Transverse colon (tissue), 3 donors: Measurements from ENCODE around the gene MIEF1.
A peak's percentile ranks its signal among the peaks of the same experiment; 100 is the strongest.

Experiments
- CTCF ChIP-seq, 5 experiments: fragments of 200-600 bp in 3 of 5; fragments of 450-650 bp in 2 of 5; sonication (generic) in 3 of 5; IDR thresholded peaks; 1 replicate in 2 of 5; 2 replicates in 3 of 5; pipeline ENCODE4 v1.5.1; 2016 to 2017; ENCODE audit warnings: antibody characterized with exemption in 5 of 5, inconsistent platforms in 3 of 5, mild to moderate bottlenecking in 2 of 5, moderate library complexity in 1 of 5
- EP300 ChIP-seq: sonication (generic); formaldehyde crosslinking; IDR thresholded peaks from one replicate; pipeline ENCODE4 v1.6.1; 2017; ENCODE audit warnings: antibody characterized with exemption, low read depth
- POLR2A ChIP-seq: fragments of 450-650 bp; IDR thresholded peaks from one replicate; pipeline ENCODE4 v1.6.1; 2016; ENCODE audit warnings: antibody characterized with exemption, mild to moderate bottlenecking, moderate library complexity

- TF ChIP-seq CTCF (IDR thresholded peaks at IDR 0.05), result no peak
- TF ChIP-seq POLR2A, result peak; percentile 91
- TF ChIP-seq EP300, result no peak
Observed at GRCh38 chr22:39532215-39533073, 30.4 kb downstream of the MIEF1 start, which contains the start of gene RPS19BP1.
